ENCODE measurements around the gene PPP2R2D.

The PPP2R2D gene

GRCh38 chr10:131925011-131925649, 24.3 kb downstream of the PPP2R2D start:
- no peak for TF ChIP-seq CTCF (IDR thresholded peaks at IDR 0.05)
- TF ChIP-seq ZFX (IDR thresholded peaks at IDR 0.05; ENCODE audit: borderline replicate concordance): no peak
- no peak overlapping the region for H3K27ac ChIP-seq

GRCh38 chr10:131925716-131926115, 24.9 kb downstream of the PPP2R2D start:
- TF ChIP-seq ZFX (IDR thresholded peaks at IDR 0.05; ENCODE audit: borderline replicate concordance) (no peak), CTCF (IDR thresholded peaks at IDR 0.05) (no peak)

GRCh38 chr10:131926253-131926652, 25.4 kb downstream of the PPP2R2D start:
- TF ChIP-seq ZFX (IDR thresholded peaks at IDR 0.05; ENCODE audit: borderline replicate concordance) (no peak), CTCF (IDR thresholded peaks at IDR 0.05) (no peak)
- H3K27ac ChIP-seq: no peak overlapping the region

More at GRCh38 chr10:131925716-131926115, 24.9 kb downstream of the PPP2R2D start:
- no peak overlapping the region for H3K27ac ChIP-seq

GRCh38 chr10:131926743-131927595, 26.2 kb downstream of the PPP2R2D start:
- no peak overlapping the region for H3K27ac ChIP-seq
- TF ChIP-seq CTCF (IDR thresholded peaks at IDR 0.05) (no peak), ZFX (IDR thresholded peaks at IDR 0.05; ENCODE audit: borderline replicate concordance) (no peak)

GRCh38 chr10:131928248-131929095, 27.7 kb downstream of the PPP2R2D start:
- no peak for TF ChIP-seq ZFX (IDR thresholded peaks at IDR 0.05; ENCODE audit: borderline replicate concordance)
- no peak for TF ChIP-seq CTCF (IDR thresholded peaks at IDR 0.05)
- H3K27ac ChIP-seq: no peak overlapping the region

GRCh38 chr10:131929122-131929845, 28.5 kb downstream of the PPP2R2D start:
- TF ChIP-seq CTCF (IDR thresholded peaks at IDR 0.05) (no peak), ZFX (IDR thresholded peaks at IDR 0.05; ENCODE audit: borderline replicate concordance) (no peak)
- H3K27ac ChIP-seq: no peak overlapping the region

All from 22Rv1 (cell line).